Right lung (tissue), 5 donors: ENCODE measurements around the gene RALGPS1. TPM values are rescaled to one million over a fixed set of nuclear protein-coding genes. Genes with fewer than 3 reads are reported as not detected.

Experiments
- DNase-seq, 2 donors: peaks; one replicate each; pipeline ENCODE4 v3.0.0-alpha.2; 2013
- polyA plus RNA-seq, 5 donors: library from polyadenylated mRNA; unstranded; fragments of 120-200 nt; gene quantifications; one replicate each; pipeline versions ENCODE4 v1.2.1 to v1.2.3, GENCODE V29; 2013; ENCODE audit warnings: inconsistent platforms in 1 of 5, low replicate concordance in 1 of 5; ENCODE audit not compliant: insufficient read length in 5 of 5, insufficient read depth in 1 of 5

Gene RALGPS1
- polyA plus RNA-seq, 5 donors = 19.5 to 26.4 (median 20.3) TPM

DNA sequence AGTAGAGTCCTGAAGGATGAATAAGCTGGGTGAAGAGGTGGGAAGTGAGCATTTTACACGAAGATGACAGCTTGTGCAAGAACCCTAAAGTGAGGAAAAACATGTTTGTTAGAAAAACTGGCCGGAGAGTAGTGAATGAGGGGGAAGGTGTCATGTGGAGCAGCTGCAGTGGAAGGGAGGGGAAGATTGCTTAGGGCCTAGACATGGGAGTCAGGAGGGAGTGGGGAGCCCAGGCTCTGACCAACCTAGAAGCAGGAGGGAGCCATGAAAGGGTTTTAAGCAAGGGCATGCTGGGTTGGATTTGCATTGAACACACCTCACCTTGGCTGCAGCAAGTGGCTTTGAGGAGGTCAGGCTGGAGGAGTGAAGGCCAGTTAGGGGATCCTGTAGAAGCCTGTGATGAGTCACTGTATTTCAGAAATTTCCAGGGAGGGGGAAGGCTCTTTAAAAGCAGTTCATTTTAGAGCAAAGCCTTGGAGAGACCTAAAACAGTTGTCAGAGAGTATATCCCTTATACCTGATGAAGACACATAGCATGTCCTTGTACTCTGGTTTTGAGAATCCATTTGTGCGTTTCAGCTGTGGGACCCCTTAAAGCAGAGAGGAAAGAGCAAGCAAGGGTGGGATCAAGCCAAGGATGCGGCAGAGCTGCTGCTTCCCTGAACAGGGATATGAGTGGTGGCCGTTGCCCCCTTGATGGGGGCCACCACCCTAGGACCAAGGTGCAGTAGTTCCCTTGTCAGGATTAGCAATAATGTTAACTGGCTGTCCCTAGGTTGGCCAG, 162.5 kb downstream of the RALGPS1 start:
- DNase-seq = no peak

GRCh38 chr9:127077644-127077946, 163.0 kb downstream of the RALGPS1 start:
- no peak for DNase-seq

DNA sequence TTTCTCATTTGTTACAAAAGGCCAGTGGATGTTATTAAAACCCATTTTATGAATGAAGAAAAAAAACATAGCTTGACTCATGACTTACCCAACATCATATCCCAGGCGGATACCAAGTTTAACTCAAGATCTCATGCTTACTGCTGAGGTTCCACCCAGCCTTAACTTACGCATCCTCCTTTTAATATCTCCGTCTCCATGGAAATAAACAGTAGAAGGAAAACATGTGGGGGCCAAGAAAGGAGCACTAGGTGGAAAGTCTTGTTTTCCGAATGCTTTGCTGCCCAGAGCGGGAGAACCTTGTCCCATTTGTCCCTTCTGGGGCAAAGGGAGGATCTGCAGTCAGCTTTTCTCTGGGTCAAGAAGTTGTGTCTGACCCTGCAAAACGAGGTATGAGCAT, 163.8 kb downstream of the RALGPS1 start:
- DNase-seq = no peak

- DNase-seq = no peak
Measured at GRCh38 chr9:127078988-127079387, 164.4 kb downstream of the RALGPS1 start.

- DNase-seq = no peak
Measured at GRCh38 chr9:127079446-127080140, 165.0 kb downstream of the RALGPS1 start.

DNA sequence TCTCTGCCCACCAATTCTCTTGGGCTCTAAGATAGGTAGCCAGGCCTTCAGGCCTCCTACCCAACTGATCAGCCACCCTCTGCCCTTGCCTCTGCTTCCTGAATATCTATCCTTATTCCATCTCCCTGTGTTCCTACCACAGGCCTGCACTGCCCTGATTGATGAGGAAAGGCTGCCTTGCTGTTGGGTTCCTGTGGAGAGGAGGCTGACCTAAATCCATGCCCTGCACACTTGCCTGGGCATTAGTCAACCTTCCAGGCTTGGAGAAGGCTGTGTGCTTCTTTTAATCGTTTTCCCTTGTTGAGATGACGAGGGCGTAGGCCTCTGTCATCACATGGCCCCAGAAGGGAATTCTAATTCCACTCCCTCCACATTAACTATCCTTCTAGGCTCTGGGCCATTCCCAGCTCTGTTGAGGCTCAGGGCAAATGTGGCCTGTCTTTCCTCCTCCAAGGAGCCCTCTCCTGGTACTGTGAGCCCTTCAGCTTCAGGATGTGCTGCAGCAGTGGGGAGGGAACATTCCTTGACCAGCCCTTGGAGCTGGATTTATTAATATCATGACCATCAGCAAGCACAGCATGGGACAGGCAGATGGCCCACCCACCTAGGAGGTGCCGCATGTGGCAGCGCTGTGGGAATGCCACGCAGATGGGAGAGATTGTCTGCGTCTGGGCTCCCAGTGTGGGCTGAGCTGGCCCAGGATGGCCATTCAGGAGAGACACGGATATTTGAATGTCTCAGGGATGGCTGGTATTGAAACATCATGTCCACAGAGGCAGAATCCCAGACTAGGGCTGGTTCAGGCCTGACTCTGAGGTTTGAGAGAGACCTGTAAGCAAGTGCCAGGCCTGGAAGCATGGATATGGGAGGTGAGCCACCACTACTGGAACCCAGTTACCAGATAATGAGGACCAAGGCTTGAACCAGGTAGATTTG, 166.9 kb downstream of the RALGPS1 start:
- DNase-seq = no peak

DNA sequence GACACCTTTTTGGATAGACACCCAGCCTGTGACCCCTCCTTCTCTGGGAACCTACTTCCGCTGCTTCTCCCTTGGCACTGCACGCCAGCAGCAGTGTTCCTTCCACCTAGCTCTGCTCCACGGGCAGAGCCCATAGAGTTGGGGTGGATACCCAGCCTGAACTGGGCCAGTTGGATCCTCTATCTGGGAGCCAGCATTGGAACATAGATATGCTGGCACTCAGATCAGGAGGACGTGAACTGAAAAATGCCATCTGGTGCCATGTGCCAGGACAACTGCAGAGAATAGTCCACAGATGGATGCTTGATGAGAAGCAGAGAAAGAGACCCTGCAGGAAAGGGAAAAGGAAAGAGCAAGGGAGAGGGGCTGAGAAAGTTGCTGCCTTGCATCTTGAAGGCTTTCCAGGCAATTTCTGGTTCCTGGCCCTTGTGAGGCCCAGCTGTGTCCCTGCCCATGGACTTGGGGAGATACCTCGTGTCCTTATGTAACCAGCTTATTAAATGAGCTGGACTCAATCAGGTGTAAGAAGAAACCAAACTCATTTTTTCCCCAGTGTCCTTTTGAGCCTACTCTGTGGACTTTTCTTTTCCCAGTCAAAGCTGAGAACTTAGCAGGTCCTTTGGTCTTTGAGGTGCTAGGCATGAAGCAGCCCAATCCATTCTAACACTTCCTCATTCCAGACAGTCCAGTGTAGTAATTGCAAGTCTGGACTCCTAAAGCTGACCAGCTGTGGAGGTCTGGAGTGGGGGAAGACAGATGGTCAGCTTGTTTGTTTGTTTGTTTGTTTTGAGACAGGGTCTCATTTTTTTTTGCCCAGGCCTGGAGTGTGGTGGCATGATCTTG, 168.8 kb downstream of the RALGPS1 start:
- DNase-seq = no peak

DNA sequence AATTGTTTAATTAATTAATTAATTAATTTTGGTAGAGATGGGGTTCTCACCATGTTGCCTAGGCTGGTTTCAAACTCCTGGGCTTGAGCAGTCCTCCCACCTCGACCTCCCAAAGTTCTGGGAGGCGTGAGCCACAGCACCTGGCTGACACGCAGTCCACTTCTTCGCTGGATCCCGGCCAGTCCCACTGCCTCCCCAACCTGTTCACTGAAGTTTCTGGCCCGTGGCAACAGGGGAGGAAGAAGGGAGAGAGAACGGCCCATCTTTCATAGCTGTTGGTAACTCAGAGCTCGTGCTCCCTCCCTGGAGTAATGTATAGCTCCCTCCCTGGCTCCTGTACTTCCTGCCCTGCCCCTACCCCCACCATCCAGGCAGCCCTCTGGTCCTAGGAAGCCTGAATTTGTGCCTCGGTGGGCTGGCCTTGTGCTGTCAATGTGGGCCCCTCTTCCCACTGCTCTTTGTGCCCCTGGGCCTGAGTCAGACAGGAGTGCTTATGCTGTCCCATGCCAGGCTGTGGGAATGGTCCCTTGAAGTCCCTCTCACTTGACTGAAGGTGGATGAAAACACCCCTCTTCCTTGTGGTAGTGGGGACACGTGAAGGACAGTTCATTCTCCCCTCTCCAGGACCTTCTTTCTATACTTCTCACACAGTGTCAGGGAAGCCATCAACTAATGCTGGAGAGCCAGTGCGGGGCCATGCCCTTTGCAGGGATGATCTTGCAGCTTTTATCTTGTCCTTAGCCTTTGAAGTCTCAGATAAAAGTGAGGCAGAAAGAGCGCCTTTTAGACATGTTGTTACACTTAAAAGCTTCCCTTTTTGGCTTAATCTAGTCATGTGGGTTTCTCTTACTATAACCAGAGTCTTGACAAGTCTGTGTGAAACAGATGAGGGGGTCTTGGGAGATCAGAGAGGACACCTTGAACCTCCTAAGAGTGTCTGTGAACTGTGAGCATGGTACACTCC, 169.8 kb downstream of the RALGPS1 start:
- no peak for DNase-seq

GRCh38 chr9:127085186-127085585, 170.6 kb downstream of the RALGPS1 start:
- DNase-seq = no peak

GRCh38 chr9:127086771-127087170, 172.2 kb downstream of the RALGPS1 start:
- no peak for DNase-seq

DNA sequence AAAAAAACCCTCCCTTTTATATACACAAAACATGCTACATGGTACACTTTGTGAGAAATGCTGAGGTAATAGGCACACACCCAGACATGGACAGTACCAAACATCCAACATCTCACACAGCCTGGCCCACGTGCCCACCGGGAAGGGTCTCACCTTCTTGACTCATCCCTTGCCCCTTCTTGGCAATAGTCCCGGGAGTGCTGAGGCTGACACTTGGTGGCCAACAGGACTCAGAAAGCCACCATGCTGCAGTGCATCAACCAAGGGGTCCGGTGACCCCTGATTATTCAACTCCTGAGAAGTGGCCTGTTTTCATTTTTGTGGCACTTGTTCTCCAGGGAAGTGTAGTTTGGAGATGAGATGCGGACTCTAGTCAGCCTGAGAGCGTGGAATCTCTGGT, 172.8 kb downstream of the RALGPS1 start:
- no peak for DNase-seq

DNA sequence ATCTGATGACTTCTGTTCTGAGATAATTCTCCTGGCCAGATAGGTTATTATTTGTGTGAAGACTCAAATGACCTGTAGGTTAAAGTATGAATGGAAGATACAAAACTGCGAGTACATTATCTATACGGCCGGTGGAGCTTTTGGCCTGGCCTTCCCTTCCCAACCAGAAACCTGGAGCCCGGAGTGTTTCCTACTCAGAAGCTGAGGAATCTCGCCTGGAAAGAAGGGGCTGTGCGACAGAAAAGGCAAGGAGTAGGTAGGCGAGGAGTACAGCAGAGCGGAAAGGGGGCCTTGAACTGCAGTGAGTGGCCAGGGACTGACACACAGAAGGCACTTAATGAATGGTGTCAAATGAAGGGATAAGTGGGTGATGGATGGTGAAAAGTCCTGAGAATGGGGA, 173.3 kb downstream of the RALGPS1 start:
- no peak for DNase-seq

DNA sequence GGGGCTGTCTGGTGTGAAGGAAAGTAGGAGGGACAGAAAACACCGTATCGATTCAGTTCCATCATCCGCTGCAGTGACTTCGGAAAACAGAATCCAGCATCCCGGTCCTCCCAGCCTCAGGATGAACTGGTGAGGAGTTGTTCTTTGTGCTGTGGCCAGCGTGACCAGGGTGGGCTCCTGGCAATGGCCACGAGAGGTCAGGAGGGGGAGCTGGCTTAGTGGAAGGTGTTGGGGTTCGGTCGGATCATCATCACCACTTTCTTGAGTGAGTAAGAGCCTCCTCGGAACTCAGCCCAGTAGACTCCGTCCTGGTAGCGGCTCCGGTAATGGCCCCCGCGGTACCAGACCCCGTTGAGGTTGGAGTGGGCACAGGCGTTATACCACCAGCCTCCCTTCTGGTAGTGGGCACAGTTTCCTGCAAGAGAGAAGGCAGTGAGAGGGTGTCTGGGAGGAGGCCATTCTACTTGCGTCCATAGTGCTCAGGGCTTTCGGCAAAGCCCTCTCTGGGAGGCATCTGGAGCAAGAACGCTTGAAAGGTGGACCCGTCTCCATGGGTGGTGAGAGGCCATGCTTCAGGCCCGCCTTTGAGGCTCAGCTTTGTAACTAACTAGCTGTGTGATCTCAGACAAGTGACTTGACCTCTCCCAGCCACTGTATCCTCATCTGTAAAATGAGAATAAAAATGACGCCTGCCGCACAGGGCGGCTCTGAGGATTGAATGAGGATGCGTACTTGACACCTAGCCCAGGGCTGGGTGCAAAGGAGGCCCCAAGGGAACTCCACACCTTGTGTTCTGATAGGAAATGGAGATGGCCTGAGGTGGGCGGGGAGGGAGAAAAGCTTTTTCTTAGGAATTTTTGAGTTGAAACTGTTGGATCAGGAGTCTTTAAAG, 174.4 kb downstream of the RALGPS1 start:
- no peak for DNase-seq

DNA sequence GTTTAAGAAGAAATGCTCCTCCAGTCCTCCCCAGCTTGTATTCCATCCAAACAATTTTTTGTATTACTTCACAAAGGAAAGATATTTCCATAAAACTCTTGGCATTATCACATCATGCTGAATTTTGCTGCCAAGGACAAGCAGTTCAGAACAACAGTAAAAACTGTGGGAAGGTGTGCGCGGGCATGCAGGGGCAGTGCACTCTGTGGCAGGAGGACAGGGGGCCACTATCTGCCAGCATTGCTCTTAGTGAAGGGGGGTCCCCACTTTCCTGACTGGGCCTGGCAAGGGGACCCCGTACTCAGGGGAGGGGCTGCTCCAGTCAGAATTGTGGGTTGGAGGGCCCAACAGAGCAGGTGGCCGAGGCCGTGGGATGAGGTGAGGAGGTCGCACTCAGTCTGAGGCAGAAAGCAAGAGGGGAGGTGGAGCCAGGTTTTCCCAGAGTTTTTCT, 175.1 kb downstream of the RALGPS1 start:
- no peak for DNase-seq

GRCh38 chr9:127090341-127090985, 175.9 kb downstream of the RALGPS1 start:
- DNase-seq = no peak

- DNase-seq = no peak
Measured at GRCh38 chr9:127091526-127091925, 176.9 kb downstream of the RALGPS1 start.

DNA sequence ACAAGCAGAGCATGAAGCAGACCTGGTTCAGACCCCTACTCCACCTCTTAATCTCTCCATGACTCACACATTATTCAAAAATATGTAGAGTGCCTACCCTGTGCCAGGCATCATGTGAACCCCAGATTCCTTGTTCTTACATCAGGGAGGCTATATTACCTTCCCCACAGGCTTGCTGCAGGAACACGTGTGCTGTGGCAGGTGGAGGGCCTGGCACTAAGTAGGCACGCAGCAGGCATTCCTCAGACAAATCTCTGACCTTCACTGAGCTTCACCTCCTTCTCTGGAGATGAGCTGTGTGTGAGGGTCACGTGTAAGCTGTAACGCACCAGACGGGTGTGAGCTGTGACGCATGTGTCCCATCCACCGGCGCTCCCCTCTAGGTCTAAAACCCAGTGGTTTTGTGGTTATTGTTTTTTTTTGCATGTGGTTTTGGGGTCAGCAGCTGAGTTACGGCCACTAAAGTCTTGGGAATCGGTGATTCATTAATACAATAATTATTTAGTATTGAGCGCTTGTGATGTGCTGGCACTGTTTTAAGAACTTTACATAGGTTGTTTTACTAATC, 177.5 kb downstream of the RALGPS1 start:
- DNase-seq = no peak

- DNase-seq = no peak
Measured at GRCh38 chr9:127093319-127094020, 178.9 kb downstream of the RALGPS1 start.
